Myocyte (in vitro differentiated cells): ENCODE data around the gene TNFRSF19. TPM values are rescaled to one million over a fixed set of nuclear protein-coding genes. Genes with fewer than 3 reads are reported as not detected.

ENCODE experiments used
- DNase-seq: peaks from one replicate; pipeline ENCODE4 v3.0.0-alpha.2; 2012; ENCODE audit warnings: low read depth
- total RNA-seq: library from RNA; depleted of rRNA; stranded (reverse); fragments of >200 nt; gene quantifications from 2 replicates; pipeline ENCODE4 v1.2.3, GENCODE V29; 2014

TNFRSF19 gene
- total RNA-seq, 1 donor from 2014 or later = 30.5 TPM

DNA sequence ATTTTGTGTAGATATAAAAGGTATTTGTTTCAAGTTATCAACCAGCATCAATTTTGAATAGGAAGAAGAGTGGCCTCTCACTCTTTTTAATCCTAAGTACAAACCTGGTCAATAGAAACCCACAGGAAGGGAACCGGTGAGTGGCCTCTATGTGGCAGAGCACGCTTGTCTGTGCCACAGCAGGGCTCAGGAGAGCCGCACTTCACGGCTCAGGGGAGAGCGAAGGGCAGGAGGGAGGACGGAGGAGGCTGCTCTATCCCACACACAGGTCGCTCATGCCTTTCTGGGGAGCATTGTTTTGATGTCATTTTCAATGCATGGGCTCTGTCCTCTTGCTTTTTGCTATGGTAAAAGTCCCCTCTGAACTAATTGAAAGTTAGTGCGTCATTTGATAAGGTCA lies 57.2 kb downstream of the TNFRSF19 start:
- DNase-seq = no peak

DNA sequence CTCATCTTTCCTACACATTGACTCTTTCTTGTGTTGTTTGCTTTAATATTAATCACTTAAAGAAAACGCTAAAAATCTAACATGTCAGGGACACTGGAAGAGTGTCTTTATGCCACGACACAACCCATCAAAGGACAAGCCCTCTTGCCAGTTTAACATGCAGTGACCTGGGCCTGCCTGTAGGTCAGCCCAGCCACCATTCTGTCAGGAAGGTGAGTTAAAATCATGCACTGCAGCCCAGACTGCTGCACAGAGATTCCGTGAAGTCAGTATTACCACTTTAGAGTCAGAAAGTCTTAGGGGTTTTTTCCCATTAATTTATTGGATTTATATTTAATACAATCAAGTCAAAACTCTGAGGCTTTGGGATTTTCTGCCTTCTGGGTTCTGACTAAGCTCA lies 58.0 kb downstream of the TNFRSF19 start:
- no peak for DNase-seq

- DNase-seq = no peak
These were observed 58.8 kb downstream of the TNFRSF19 start for GRCh38 chr13:23628765-23629565.

- DNase-seq = no peak
These were observed 59.5 kb downstream of the TNFRSF19 start for GRCh38 chr13:23629566-23630272.

DNA sequence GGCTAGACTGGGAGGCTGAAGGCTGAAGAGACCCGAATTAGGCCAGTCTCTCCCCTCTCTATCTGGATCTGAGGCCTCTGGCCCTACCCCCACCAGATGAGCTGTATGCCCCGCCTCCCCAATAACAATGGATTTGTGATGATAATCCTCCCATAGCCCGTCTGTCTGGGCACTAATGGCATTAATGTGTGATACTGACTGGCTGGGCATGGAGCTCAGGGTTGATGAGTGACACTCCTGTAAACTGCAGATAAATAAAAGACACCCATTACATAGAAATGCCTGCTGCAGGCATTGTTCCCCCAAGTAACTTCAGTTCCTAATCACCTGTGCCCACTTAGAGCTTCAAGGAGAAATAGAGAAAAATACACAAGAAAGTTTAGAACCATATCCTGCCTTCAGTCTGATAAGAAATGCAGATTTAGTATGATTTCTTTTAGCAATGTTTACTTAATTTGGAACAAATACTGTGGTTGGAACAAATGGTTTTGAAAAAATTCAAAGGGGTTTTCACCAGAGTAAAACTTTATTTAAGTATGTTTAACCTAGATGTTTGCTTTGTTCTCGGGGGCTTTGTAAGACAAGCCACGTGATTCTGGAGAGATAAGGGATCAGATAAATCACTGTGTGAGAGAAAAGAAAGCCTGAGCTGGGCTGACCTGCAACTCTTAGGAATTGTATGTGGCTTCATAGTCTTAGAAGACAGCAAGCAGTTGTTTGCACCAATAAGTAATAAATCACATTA lies 60.3 kb downstream of the TNFRSF19 start:
- DNase-seq = no peak

DNA sequence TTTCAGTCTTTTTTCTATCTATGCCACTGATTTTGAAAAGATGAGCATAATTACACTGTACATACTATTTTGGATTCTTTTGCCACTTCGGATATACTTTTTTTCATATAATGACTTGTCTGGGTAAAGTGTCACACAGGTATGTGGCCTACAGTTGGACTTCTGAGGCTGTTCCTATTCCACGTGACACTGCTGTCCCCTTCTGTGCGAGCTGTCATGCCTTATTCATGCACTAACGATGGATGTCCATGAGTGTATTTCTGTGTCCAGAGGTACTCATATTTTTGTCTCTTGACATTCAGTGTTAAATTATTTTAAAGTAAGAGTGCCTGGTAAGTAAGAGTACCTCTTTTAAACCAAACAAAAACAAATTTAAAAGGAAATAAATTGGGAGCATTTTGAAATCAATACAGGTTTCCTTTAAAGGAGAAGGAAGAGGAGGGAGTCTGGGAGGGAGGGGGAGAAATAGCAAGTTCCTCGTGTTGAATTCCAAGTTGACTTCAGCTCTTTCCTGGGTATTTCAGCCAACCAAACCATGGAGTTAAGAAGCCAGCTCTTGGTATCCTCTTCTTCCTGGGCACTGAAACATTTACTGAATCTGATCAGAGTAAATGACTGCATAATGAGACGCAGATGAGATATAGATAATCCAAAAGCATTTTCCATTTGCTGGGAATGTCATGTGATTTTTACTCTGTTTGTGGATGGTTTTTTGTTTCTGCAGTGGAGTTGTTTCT lies 61.3 kb downstream of the TNFRSF19 start:
- no peak for DNase-seq

GRCh38 chr13:23632048-23632582 lies 61.9 kb downstream of the TNFRSF19 start:
- no peak for DNase-seq

DNA sequence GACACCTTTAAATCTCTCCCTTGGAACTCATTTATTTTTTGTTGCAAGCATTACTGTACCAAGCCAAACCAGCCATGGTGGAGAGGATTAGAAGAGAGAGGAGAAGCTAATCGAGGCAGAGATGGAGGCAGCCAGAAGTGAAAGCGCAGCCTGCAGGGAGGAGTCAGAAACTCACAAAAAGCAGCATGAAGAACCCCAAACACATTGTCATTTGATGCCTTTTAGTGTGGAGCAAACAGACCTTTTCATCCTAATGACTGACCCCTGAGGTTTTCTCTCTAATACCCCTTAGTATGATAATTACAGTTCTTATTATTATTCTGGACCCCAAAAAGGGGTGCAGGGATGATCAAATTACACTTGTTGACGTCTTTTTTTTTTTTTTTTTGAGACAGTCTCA lies 62.5 kb downstream of the TNFRSF19 start:
- no peak for DNase-seq

GRCh38 chr13:23634897-23635296 lies 64.7 kb downstream of the TNFRSF19 start:
- DNase-seq = no peak

- no peak for DNase-seq
These were observed 66.1 kb downstream of the TNFRSF19 start for GRCh38 chr13:23636360-23636759.

GRCh38 chr13:23637829-23638228 lies 67.6 kb downstream of the TNFRSF19 start:
- DNase-seq = peak; percentile 58

GRCh38 chr13:23639674-23640073 lies 69.5 kb downstream of the TNFRSF19 start:
- DNase-seq = no peak

DNA sequence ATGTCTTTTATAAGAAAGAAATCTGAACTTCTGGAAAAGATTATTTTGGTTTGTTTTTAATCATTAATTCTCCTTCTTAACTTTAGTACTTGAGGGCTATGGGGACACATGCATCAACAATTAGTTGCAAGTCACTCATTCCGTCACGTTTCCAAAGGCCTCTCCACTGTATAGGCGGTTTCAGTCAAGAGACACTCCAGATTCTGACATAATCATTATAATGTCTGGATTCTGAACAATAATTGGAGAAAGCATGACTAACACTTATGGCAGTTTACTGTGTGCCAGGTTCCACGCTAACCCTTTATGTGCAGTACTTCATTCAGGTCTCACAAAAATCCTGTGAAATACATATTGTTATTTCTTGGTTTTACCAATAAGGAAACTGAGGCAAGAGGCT lies 71.9 kb downstream of the TNFRSF19 start:
- DNase-seq = no peak

- DNase-seq = no peak
These were observed 73.3 kb downstream of the TNFRSF19 start for GRCh38 chr13:23643338-23644125.

DNA sequence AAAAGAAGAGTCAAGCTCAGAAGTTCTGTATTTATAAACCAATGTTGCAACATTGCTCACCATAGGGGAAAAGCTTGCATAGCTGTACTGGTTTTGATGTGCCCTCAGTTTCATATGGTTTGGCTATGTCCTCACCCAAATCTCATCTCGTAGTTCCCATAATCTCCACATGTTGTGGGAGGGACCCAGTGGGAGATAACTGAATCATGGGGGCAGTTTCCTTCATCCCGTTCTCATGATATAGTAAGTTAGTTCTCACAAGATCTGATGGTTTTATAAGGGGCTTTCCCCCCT lies 73.9 kb downstream of the TNFRSF19 start:
- no peak for DNase-seq

- no peak for DNase-seq
These were observed 74.4 kb downstream of the TNFRSF19 start for GRCh38 chr13:23644527-23645138.

DNA sequence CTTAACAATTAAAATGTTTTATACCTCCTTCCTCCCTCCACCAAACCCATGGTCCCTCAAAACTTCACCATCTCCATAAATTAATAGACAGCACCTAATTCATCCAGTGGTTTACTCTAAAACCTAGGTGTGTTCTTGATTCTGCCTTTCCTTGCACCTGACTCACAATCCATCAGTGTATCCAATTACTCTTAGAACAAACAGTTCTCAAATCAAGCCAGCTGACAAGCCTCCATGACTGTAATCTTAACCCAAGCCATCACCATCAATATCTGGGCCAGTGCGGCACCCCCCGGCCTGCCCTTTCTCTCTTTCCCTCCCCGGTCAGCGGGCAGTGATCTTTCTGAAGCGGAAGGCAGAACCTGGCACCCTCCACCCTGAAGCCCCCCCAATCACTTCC lies 75.6 kb downstream of the TNFRSF19 start:
- no peak for DNase-seq

DNA sequence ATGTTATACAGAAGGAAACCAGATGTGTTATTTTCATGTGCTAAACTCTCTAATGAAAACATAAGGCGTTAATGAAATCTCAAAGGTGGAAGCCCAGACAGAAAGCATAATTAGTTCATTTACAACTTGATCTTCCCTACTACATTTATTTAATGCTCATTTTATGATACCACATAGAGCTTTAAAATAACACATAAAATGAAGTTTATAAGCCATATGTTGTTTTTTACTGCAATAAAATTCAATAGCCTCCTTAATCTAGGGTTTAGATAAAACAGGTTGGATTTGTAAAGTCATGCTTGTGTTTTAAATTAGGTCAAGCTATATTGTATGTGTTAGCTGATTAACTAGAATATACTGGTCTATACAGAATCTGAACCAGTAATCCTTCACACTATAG lies 81.2 kb downstream of the TNFRSF19 start:
- DNase-seq = no peak

DNA sequence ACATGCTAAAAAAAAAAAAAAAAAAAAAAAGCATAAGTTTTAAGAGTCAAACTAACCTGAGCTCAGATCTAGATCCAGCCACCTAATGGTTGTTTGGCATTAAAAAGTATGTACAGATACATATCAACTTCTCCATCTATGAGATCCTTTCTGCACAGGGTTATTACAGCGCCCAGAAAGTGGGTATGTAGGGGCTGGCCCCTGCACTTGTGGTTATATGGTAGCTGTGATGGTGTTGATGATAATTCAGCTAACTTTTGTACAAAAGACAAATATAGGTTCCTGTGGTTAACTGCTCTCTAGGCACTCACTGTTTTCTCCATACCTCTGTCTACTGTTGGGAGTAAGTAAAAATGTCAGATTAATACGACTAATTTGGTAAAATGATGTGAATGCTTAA lies 81.7 kb downstream of the TNFRSF19 start:
- DNase-seq = no peak
